ENCODE measurements around the gene ELOVL3.

GRCh38 chr10:102220612-102221011 lies 5.5 kb upstream of the ELOVL3 start:
- TF ChIP-seq POLR2AphosphoS5 (IDR thresholded peaks at IDR 0.05; ENCODE audit: low read depth, low read length) = no peak
- no peak for TF ChIP-seq TAF1 (IDR thresholded peaks at IDR 0.05; ENCODE audit: borderline replicate concordance, insufficient read depth, low read length)
- TF ChIP-seq REST (IDR thresholded peaks at IDR 0.05; ENCODE audit: insufficient read depth in 1 of 2, low read depth in 2 of 2, low read length in 2 of 2) = no peak
